Liver (tissue), 3 donors: ENCODE measurements around the gene MPC2.
"Not testable (repeated sequence)": the region's sequence is repeated elsewhere in the genome, so short reads cannot be mapped to it uniquely, and the experiment has no call there.

ENCODE experiments used
- CTCF ChIP-seq: fragments of 150-350 bp; IDR thresholded peaks from 2 replicates; pipeline ENCODE4 v1.5.1; 2017; ENCODE audit warnings: improper control_type of control experiment, low read depth, low read length; ENCODE audit not compliant: missing input control
- RAD21 ChIP-seq, 2 donors: IDR thresholded peaks; 2 replicates each; pipeline ENCODE4 v1.6.1; 2016; ENCODE audit warnings: antibody characterized with exemption in 2 of 2, mild to moderate bottlenecking in 2 of 2
- donor health status: healthy.
- donor health status: healthy.

DNA sequence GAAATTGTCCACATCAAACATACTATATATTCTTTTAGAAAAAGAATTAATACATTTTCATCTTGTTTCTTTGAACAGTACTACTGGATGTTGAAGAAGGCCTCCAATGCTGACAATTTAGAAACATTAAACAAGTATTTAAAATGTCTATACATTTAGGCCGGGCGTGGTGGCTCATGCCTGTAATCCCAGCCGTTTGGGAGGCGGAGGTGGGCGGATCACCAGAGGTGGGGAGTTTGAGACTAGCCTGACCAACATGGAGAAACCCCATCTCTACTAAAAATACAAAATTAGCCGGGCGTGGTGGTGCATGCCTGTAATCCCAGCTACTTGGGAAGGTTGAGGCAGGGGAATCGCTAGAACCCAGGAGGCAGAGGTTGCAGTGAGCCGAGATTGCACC is 8.0 kb downstream of the MPC2 start:
- not testable (repeated sequence) for TF ChIP-seq RAD21 (IDR thresholded peaks at IDR 0.05); CTCF
